Mesodermal cell (in vitro differentiated cells): ENCODE results near the gene NRROS.
"Not testable (repeated sequence)": the region's sequence is repeated elsewhere in the genome, so short reads cannot be mapped to it uniquely, and the experiment has no call there.

Experiments used
- H3K27ac ChIP-seq: 2 replicates; pipeline ENCODE4 v1.7.0; 2013; ENCODE audit warnings: mild to moderate bottlenecking, low read depth, low read length, moderate library complexity; ENCODE audit not compliant: severe bottlenecking
- H3K36me3 ChIP-seq: 2 replicates; pipeline ENCODE4 v1.7.1; 2013; ENCODE audit warnings: mild to moderate bottlenecking, low read length, moderate library complexity; ENCODE audit not compliant: control insufficient read depth, insufficient read depth
- H3K4me1 ChIP-seq: one replicate; pipeline ENCODE4 v1.7.1; 2013; ENCODE audit warnings: mild to moderate bottlenecking, low read length; ENCODE audit not compliant: insufficient read depth, control insufficient read depth, poor library complexity, severe bottlenecking
- H3K4me3 ChIP-seq: 2 replicates; pipeline ENCODE4 v1.7.0; 2013; ENCODE audit warnings: low read length, control low read depth, mild to moderate bottlenecking; ENCODE audit not compliant: insufficient read depth, poor library complexity, severe bottlenecking; ENCODE audit errors: extremely low read depth
- H3K9me3 ChIP-seq: 2 replicates; pipeline ENCODE4 v1.7.1; 2013; ENCODE audit warnings: mild to moderate bottlenecking, low read length, moderate library complexity; ENCODE audit not compliant: control insufficient read depth
- WGBS, 2 experiments: methylation state at CpG; one replicate each; pipeline ENCODE4 v1.1.5; 2013; ENCODE audit warnings: missing lambda C conversion rate in 2 of 2; ENCODE audit not compliant: insufficient coverage in 2 of 2; 5-methylcytosine and 5-hydroxymethylcytosine counted together

Gene NRROS

DNA sequence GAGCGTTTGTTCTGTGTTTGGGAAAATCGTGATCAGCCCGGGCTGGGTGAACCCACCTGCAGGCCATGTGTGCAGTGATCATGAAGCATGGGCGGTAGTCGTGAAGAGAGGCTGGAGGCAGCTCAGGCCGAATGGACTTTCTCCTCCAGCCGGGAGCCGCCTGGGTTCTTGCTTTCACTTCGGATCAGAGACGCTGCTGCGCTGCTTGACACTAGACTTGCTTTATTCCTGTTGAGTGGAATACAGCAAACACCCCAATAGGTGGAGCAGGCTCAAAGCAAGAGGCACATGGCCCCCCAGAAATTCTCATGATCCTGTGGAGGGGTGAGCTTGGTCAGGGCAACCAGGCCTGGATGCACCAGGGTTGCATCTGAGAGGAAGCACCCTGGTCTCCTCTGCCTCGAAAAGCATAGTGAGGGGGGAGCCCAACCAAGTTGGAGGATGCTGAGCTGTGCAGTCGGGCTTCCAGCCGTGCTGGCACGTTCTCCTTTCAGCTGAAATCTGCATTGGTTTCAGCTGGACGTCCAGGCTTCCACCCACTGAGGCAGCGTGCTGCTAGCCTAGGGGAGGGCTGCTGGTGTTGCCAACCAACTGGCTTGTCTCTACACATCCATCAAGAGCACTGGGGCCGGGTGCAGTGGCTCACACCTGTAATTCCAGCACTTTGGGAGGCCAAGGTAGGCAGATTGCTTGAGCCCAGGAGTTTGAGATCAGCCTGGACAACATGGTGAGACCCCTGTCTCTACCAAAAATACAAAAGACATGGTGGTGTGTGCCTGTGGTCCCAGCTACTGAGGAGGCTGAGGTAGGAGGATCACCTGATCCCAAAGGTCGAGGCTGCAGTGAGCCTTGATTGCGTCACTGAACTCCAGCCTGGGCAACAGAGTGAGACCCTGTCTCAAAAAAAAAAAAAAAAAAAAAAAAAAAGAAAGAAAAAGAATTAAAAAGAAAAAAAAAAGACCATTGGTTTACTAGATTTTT, 2.8 kb upstream of the NRROS start:
- no peaks in the 10 kb centered on the region for H3K9me3 ChIP-seq
- WGBS, 2 experiments = 89 to 93% methylated on average over 17 to 20 of the region's 20 CpGs
- no peak overlapping the region for H3K27ac ChIP-seq
- no peaks in the 10 kb centered on the region for H3K36me3 ChIP-seq
- no peak overlapping the region for H3K4me3 ChIP-seq
- peaks cover 4% of the 10 kb centered on the region for H3K4me1 ChIP-seq

GRCh38 chr3:196637941-196638340, 1.6 kb upstream of the NRROS start:
- WGBS, 2 experiments = 95% methylated on average over 2 to 4 of the region's 4 CpGs
- not testable (repeated sequence) for H3K27ac ChIP-seq, H3K4me1 ChIP-seq

DNA sequence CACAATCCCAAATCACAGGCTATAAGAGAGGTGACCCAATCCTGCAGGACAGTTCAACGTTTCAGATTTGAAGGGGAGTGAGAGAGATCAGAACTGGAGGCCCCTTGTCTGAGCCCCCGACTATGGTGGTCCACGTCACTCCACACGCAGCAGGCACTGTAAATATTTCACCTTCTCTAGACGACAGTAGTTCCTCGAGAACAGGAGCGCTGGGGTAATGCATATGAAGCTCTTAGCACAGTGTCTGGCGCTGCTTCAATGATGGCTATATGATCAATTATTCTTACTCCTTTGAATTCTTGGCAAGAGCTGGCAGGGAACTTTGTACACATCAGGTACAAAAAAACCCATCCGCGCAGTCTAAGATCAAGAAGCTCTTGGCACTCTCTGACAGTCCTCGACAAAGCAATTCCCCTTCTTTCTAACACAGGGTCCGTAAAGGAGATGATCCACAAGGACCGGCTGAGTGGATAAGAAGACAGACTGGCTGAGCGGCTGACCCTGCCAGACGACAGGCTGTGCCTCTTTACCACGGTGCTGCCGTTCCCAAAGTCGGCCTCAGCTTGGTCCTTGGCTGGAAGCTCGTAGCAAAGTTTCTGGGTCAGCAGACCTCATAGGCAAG, 522 bp upstream of the NRROS start:
- no peaks in the 10 kb centered on the region for H3K9me3 ChIP-seq
- WGBS, 2 experiments = 68 to 75% methylated on average over 16 to 18 of the region's 19 CpGs

More at GRCh38 chr3:196637941-196638340, 1.6 kb upstream of the NRROS start:
- not testable (repeated sequence) for H3K36me3 ChIP-seq, H3K4me3 ChIP-seq, H3K9me3 ChIP-seq

GRCh38 chr3:196640297-196641018, 964 bp downstream of the NRROS start:
- 95 to 96% methylated on average over 21 to 23 of the region's 24 CpGs for WGBS, 2 experiments

More for the DNA sequence above, 522 bp upstream of the NRROS start:
- H3K27ac ChIP-seq = no peak overlapping the region
- H3K4me3 ChIP-seq = no peak overlapping the region
- H3K36me3 ChIP-seq = no peaks in the 10 kb centered on the region
- H3K4me1 ChIP-seq = no peaks in the 10 kb centered on the region

GRCh38 chr3:196641333-196642054, 2.0 kb downstream of the NRROS start:
- Histone ChIP-seq H3K36me3 (no peaks in the 10 kb centered on the region), H3K9me3 (no peaks in the 10 kb centered on the region), H3K27ac (no peak overlapping the region), H3K4me3 (no peak overlapping the region), H3K4me1 (no peaks in the 10 kb centered on the region)
- 78 to 84% methylated on average over 8 of the region's 9 CpGs for whole genome bisulfite sequencing, 2 experiments

More at GRCh38 chr3:196640297-196641018, 964 bp downstream of the NRROS start:
- H3K9me3 ChIP-seq = no peaks in the 10 kb centered on the region
- H3K4me1 ChIP-seq = no peaks in the 10 kb centered on the region
- no peak overlapping the region for H3K4me3 ChIP-seq
- no peaks in the 10 kb centered on the region for H3K36me3 ChIP-seq
- H3K27ac ChIP-seq = no peak overlapping the region

- Histone ChIP-seq H3K9me3 (no peaks in the 10 kb centered on the region), H3K27ac (no peak overlapping the region), H3K4me1 (no peaks in the 10 kb centered on the region), H3K4me3 (no peak overlapping the region), H3K36me3 (no peaks in the 10 kb centered on the region)
- 93 to 98% methylated on average over 8 to 11 of the region's 11 CpGs for WGBS, 2 experiments
Measured at GRCh38 chr3:196642434-196642833, 2.9 kb downstream of the NRROS start.

DNA sequence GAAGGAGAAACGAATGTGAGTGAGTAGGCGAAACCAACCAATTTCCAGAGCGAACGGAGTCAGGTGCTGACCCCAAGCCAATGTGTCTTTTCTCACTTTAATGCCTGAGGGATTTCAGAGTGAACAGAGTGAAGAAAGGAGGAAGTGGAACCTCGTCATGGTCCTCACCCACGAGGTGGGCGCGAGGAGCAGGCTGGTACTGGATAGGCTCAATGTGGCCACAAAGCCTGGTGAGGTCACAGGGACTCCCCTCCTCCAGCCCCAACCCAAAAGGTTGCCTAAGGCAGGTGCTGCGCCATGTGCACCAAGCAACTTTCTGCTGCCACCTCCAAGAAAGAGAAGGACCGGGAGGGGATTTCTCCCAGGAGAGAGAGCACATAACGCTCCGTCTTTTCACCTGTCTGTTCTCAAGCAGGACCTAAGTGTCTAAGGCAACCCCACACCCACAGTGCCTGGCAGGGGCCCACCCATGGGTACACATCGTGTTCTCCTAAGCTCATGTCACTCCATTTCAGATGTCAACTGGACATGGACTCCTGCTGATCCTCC, 3.8 kb downstream of the NRROS start:
- Histone ChIP-seq H3K27ac (no peak overlapping the region), H3K36me3 (no peaks in the 10 kb centered on the region), H3K4me1 (no peaks in the 10 kb centered on the region), H3K4me3 (no peak overlapping the region), H3K9me3 (no peaks in the 10 kb centered on the region)
- 97% methylated on average over 8 to 12 of the region's 13 CpGs for WGBS, 2 experiments

DNA sequence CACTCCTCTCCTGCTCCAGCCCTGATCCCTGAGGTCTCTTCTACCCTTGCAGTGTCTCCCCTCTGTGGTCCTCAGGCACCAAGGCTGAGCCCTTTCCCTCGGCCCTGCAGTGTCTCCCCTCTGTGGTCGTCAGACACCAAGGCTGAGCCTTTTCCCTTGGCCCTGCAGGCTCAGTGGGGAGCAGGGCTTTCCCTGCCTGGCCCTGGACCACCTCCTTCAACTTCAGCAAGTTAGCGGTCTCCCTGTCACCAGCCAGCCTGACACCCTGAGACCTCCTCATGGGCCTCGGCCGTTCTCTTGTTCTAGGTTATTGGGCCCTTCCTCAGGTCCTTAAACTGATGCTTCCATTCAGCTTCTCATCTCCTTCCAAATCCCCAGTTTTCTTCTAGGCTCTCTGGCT, 4.3 kb downstream of the NRROS start:
- H3K9me3 ChIP-seq = no peaks in the 10 kb centered on the region
- H3K36me3 ChIP-seq = no peaks in the 10 kb centered on the region
- H3K27ac ChIP-seq = no peak overlapping the region
- H3K4me3 ChIP-seq = no peak overlapping the region
- WGBS, 2 experiments = 82 to 85% methylated on average over 5 of the region's 5 CpGs
- no peaks in the 10 kb centered on the region for H3K4me1 ChIP-seq

- no peak overlapping the region for H3K4me3 ChIP-seq
- no peak overlapping the region for H3K27ac ChIP-seq
- peaks cover 3% of the 10 kb centered on the region for H3K4me1 ChIP-seq
- no peaks in the 10 kb centered on the region for H3K36me3 ChIP-seq
- 91 to 95% methylated on average over 4 of the region's 4 CpGs for WGBS, 2 experiments
- H3K9me3 ChIP-seq = no peaks in the 10 kb centered on the region
Measured at GRCh38 chr3:196645096-196645495, 5.6 kb downstream of the NRROS start.
